HG03571 (cell line): Measurements from ENCODE around the gene TOX3.

Experiments
- ATAC-seq: cut with Tn5 transposase; IDR thresholded peaks from one replicate; pipeline ENCODE4 v1.9.1; 2021; ENCODE audit not compliant: unreplicated experiment

The TOX3 gene

GRCh38 chr16:52455549-52456277 lies 91.2 kb downstream of the TOX3 start:
- no peak for ATAC-seq

GRCh38 chr16:52453644-52454043 lies 93.3 kb downstream of the TOX3 start:
- ATAC-seq = no peak

GRCh38 chr16:52451971-52452421 lies 94.9 kb downstream of the TOX3 start:
- no peak for ATAC-seq

GRCh38 chr16:52450916-52451315 lies 96.0 kb downstream of the TOX3 start:
- ATAC-seq = no peak

GRCh38 chr16:52450241-52450640 lies 96.7 kb downstream of the TOX3 start:
- ATAC-seq = no peak

GRCh38 chr16:52446080-52446479 lies 100.9 kb downstream of the TOX3 start:
- ATAC-seq = no peak

GRCh38 chr16:52441886-52442285 lies 105.1 kb downstream of the TOX3 start:
- ATAC-seq = no peak

GRCh38 chr16:52440248-52440647 lies 106.7 kb downstream of the TOX3 start:
- ATAC-seq = no peak

- ATAC-seq = no peak
These were observed 107.2 kb downstream of the TOX3 start for GRCh38 chr16:52439750-52440149.

- ATAC-seq = no peak
These were observed 107.7 kb downstream of the TOX3 start for GRCh38 chr16:52439171-52439701.

GRCh38 chr16:52437277-52437670 lies 109.7 kb downstream of the TOX3 start:
- ATAC-seq = no peak

- ATAC-seq = no peak
These were observed 110.3 kb downstream of the TOX3 start for GRCh38 chr16:52436339-52437276.

- no peak for ATAC-seq
These were observed 112.7 kb downstream of the TOX3 start for GRCh38 chr16:52434224-52434623.

GRCh38 chr16:52433643-52434042 lies 113.3 kb downstream of the TOX3 start:
- no peak for ATAC-seq

GRCh38 chr16:52424591-52424990 lies 122.4 kb downstream of the TOX3 start:
- ATAC-seq = no peak

GRCh38 chr16:52422307-52422706 lies 124.6 kb downstream of the TOX3 start:
- ATAC-seq = no peak

- ATAC-seq = no peak
These were observed 128.7 kb downstream of the TOX3 start for GRCh38 chr16:52418201-52418600.

- ATAC-seq = no peak
These were observed 130.1 kb downstream of the TOX3 start for GRCh38 chr16:52416888-52417287.

GRCh38 chr16:52411011-52411410 lies 135.9 kb downstream of the TOX3 start:
- no peak for ATAC-seq

- ATAC-seq = no peak
These were observed 138.6 kb downstream of the TOX3 start for GRCh38 chr16:52408191-52408845.

GRCh38 chr16:52407778-52408177 lies 139.2 kb downstream of the TOX3 start:
- ATAC-seq = no peak
